ENCODE results near the gene ZNF500.

ZNF500 gene

GRCh38 chr16:4811242-4811641 lies 44.3 kb upstream of the ZNF500 start:
- no peaks in the 10 kb centered on the region for H3K9me3 ChIP-seq
- H3K4me1 ChIP-seq (ENCODE audit: control insufficient read depth in 1 of 2, insufficient read depth in 1 of 2, low read depth in 1 of 2, low read length in 1 of 2): no peaks in the 10 kb centered on the region
- TF ChIP-seq, protein P1, sequence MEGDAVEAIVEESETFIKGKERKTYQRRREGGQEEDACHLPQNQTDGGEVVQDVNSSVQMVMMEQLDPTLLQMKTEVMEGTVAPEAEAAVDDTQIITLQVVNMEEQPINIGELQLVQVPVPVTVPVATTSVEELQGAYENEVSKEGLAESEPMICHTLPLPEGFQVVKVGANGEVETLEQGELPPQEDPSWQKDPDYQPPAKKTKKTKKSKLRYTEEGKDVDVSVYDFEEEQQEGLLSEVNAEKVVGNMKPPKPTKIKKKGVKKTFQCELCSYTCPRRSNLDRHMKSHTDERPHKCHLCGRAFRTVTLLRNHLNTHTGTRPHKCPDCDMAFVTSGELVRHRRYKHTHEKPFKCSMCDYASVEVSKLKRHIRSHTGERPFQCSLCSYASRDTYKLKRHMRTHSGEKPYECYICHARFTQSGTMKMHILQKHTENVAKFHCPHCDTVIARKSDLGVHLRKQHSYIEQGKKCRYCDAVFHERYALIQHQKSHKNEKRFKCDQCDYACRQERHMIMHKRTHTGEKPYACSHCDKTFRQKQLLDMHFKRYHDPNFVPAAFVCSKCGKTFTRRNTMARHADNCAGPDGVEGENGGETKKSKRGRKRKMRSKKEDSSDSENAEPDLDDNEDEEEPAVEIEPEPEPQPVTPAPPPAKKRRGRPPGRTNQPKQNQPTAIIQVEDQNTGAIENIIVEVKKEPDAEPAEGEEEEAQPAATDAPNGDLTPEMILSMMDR (IDR thresholded peaks at IDR 0.05): no peak
- no peak overlapping the region for H3K4me3 ChIP-seq (ENCODE audit: low read depth in 1 of 2, low read length in 1 of 2)
- peaks cover 96% of the 10 kb centered on the region for H3K36me3 ChIP-seq
- no peaks in the 10 kb centered on the region for H3K27me3 ChIP-seq
- no peak overlapping the region for H3K27ac ChIP-seq

GRCh38 chr16:4806280-4806679 lies 39.3 kb upstream of the ZNF500 start:
- no peak overlapping the region for H3K4me3 ChIP-seq (ENCODE audit: low read depth in 1 of 2, low read length in 1 of 2)
- H3K36me3 ChIP-seq: peaks cover 72% of the 10 kb centered on the region

GRCh38 chr16:4805231-4805630 lies 38.3 kb upstream of the ZNF500 start:
- TF ChIP-seq, protein P1 (IDR thresholded peaks at IDR 0.05): no peak
- Histone ChIP-seq H3K27me3 (no peaks in the 10 kb centered on the region), H3K36me3 (peaks cover 62% of the 10 kb centered on the region), H3K4me1 (ENCODE audit: control insufficient read depth in 1 of 2, insufficient read depth in 1 of 2, low read depth in 1 of 2, low read length in 1 of 2) (peaks cover 31 to 37% of the 10 kb centered on the region in 2 experiments), H3K9me3 (no peaks in the 10 kb centered on the region), H3K27ac (no peak overlapping the region), H3K4me3 (ENCODE audit: low read depth in 1 of 2, low read length in 1 of 2) (no peak overlapping the region)

More at GRCh38 chr16:4806280-4806679, 39.3 kb upstream of the ZNF500 start:
- TF ChIP-seq, protein P1 (IDR thresholded peaks at IDR 0.05): no peak
- H3K9me3 ChIP-seq: no peaks in the 10 kb centered on the region
- peaks cover 21 to 26% of the 10 kb centered on the region in 2 experiments for H3K4me1 ChIP-seq (ENCODE audit: control insufficient read depth in 1 of 2, insufficient read depth in 1 of 2, low read depth in 1 of 2, low read length in 1 of 2)
- no peaks in the 10 kb centered on the region for H3K27me3 ChIP-seq
- H3K27ac ChIP-seq: no peak overlapping the region

DNA sequence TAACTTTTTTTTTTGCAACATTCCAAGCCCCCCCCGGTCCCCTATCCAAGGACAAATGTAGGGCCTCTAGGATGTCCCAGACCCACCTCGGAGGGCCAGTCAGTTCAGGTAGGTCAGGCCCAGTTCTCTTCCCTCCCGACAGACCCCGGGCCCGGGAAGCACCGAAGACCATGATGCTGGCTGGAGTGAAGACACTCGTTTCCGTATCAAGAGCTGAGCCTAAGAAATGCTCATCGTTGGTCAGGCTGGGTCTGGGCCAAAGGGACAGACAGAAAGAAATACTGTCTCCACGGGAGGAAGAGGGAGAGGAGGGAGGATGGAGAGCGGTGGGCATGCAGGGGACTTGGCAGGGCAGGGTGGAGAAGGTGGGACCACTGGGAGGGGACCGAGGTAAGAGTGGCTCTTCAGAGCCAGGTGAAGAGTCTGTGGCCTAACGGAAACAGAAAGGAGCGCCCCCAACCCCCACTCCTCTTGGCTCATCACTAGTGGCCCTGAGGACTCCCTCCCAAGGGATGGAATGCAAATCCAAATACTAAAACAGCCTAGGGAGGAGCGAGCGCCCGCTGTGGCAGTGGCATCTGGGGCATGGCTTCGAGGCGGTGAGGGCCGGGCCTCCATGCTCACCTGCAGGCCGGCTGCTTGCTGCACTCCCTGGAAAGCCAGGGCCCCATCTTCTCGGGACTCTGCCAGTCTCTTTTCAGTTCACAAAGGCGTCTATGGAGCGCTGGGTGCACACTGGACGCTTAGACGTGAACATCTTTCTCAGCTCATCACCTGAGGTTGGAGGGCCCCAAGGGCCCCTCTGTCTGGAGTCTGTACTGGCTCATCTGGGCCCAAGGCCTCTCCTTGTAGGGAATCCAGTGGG lies 37.2 kb upstream of the ZNF500 start:
- Histone ChIP-seq H3K36me3 (peaks cover 58% of the 10 kb centered on the region), H3K4me1 (ENCODE audit: control insufficient read depth in 1 of 2, insufficient read depth in 1 of 2, low read depth in 1 of 2, low read length in 1 of 2) (peaks cover 33 to 40% of the 10 kb centered on the region in 2 experiments), H3K27ac (peak overlapping the region; percentile 91), H3K27me3 (no peaks in the 10 kb centered on the region), H3K4me3 (ENCODE audit: low read depth in 1 of 2, low read length in 1 of 2) (peak overlapping the region; percentile 79 to 100), H3K9me3 (no peaks in the 10 kb centered on the region)
- TF ChIP-seq, protein P1 (IDR thresholded peaks at IDR 0.05): no peak

- no peaks in the 10 kb centered on the region for H3K9me3 ChIP-seq
- peaks cover 33 to 40% of the 10 kb centered on the region in 2 experiments for H3K4me1 ChIP-seq (ENCODE audit: control insufficient read depth in 1 of 2, insufficient read depth in 1 of 2, low read depth in 1 of 2, low read length in 1 of 2)
- no peaks in the 10 kb centered on the region for H3K27me3 ChIP-seq
- peak overlapping the region; percentile 91 for H3K27ac ChIP-seq
- TF ChIP-seq, protein P1 (IDR thresholded peaks at IDR 0.05): no peak
- H3K36me3 ChIP-seq: peaks cover 58% of the 10 kb centered on the region
- H3K4me3 ChIP-seq (ENCODE audit: low read depth in 1 of 2, low read length in 1 of 2): peak overlapping the region; percentile 79 to 100
These were observed 36.5 kb upstream of the ZNF500 start for GRCh38 chr16:4803401-4803844.

Data from neutrophil (primary cell).